BE2C (cell line): Measurements from ENCODE around the gene UBE2E2.

Experiments
- DNase-seq: peaks from one replicate; pipeline ENCODE4 v3.0.0-alpha.2; 2020
- H3K27me3 ChIP-seq: fragments of 250-450 bp; sonication (Bioruptor Pico); 2 replicates; pipeline ENCODE4 v1.5.1; 2020; ENCODE audit warnings: mild to moderate bottlenecking
- H3K36me3 ChIP-seq: fragments of 250-450 bp; sonication (Bioruptor Pico); 2 replicates; pipeline ENCODE4 v1.5.1; 2020; ENCODE audit warnings: mild to moderate bottlenecking
- H3K4me1 ChIP-seq: fragments of 250-450 bp; sonication (Bioruptor Pico); 2 replicates; pipeline ENCODE4 v1.5.1; 2020
- H3K4me3 ChIP-seq: 2 replicates; pipeline ENCODE4 v1.5.1; 2011; ENCODE audit warnings: low read depth, low read length
- H3K9me3 ChIP-seq: fragments of 250-450 bp; sonication (Bioruptor Pico); 2 replicates; pipeline ENCODE4 v1.5.1; 2020
- CTCF ChIP-seq: IDR thresholded peaks from 2 replicates; pipeline ENCODE4 v1.5.1; 2012; ENCODE audit warnings: mild to moderate bottlenecking, low read depth, low read length

The UBE2E2 gene

GRCh38 chr3:23399221-23399620 lies 196.1 kb downstream of the UBE2E2 start:
- no peak for TF ChIP-seq CTCF
- Histone ChIP-seq H3K4me1 (no peaks in the 10 kb centered on the region), H3K4me3 (no peak overlapping the region), H3K27me3 (no peaks in the 10 kb centered on the region), H3K36me3 (no peaks in the 10 kb centered on the region), H3K9me3 (no peaks in the 10 kb centered on the region)
- no peak for DNase-seq

DNA sequence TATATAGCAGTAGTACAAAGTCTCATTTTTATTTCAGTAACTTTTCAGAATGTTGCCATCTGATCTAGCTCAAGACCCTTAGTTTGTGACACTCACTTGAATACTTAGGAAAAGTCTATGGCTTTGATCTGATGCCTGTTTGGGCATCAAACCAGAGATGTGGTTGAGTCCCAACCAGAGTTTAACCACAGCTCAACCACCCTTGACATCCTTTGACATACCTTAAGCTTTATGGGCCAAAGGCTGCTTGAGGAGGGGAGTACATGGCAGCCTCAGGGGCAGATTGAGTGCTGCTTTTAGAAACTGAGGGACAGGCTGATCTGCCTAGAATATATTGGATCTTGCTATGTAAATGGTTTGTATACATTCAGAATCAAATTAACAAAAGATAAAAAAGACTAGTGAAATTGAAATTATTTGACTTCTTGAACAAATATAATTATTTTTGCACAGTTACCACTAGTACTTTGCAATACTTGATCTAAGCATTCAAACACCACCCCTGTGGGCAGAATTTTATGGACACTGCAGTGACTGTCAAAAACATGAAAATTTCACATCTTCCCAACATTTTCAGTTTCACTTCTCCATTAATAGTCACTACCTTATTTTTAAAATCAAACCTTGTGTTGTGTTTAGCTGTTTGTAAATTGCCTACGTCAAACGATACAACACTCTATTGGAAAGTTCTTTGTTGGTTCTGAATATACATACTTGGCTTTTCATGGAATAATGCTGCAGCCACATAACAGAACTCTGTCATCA lies 199.8 kb downstream of the UBE2E2 start:
- TF ChIP-seq CTCF = no peak
- no peaks in the 10 kb centered on the region for H3K9me3 ChIP-seq
- DNase-seq = no peak
- H3K27me3 ChIP-seq = no peaks in the 10 kb centered on the region
- no peak overlapping the region for H3K4me3 ChIP-seq
- H3K36me3 ChIP-seq = no peaks in the 10 kb centered on the region
- no peaks in the 10 kb centered on the region for H3K4me1 ChIP-seq

GRCh38 chr3:23404246-23404645 lies 201.1 kb downstream of the UBE2E2 start:
- Histone ChIP-seq H3K9me3 (no peaks in the 10 kb centered on the region), H3K4me3 (no peak overlapping the region), H3K36me3 (no peaks in the 10 kb centered on the region)

DNA sequence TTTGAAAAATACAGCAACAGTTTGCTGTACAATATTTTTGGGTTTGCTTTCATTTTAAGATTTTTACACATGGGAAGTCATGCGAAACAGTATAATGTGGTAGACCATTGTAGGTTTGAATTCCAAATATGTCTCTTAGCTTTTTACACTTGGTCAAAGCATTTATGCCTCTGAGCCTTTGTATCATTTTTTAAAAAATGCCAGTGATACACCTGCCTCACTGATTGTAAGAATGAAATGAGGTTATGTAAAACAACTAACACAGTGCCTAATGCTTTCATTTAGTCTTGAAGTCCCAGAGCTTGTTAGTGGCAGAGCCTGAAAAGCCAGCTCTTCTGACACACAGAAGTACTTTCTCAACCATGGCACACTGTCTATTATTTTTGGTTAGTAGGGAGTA lies 202.0 kb downstream of the UBE2E2 start:
- DNase-seq = no peak
- TF ChIP-seq CTCF = no peak
- H3K4me3 ChIP-seq = no peak overlapping the region

More at GRCh38 chr3:23404246-23404645, 201.1 kb downstream of the UBE2E2 start:
- DNase-seq = no peak
- TF ChIP-seq CTCF = no peak
- Histone ChIP-seq H3K4me1 (no peaks in the 10 kb centered on the region), H3K27me3 (no peaks in the 10 kb centered on the region)

GRCh38 chr3:23406601-23407000 lies 203.5 kb downstream of the UBE2E2 start:
- DNase-seq = no peak
- no peak for TF ChIP-seq CTCF
- Histone ChIP-seq H3K36me3 (no peaks in the 10 kb centered on the region), H3K9me3 (no peaks in the 10 kb centered on the region), H3K27me3 (no peaks in the 10 kb centered on the region), H3K4me1 (no peaks in the 10 kb centered on the region), H3K4me3 (no peak overlapping the region)

More for the DNA sequence above, 202.0 kb downstream of the UBE2E2 start:
- H3K27me3 ChIP-seq = no peaks in the 10 kb centered on the region
- H3K36me3 ChIP-seq = no peaks in the 10 kb centered on the region
- H3K9me3 ChIP-seq = no peaks in the 10 kb centered on the region
- no peaks in the 10 kb centered on the region for H3K4me1 ChIP-seq

GRCh38 chr3:23418026-23418425 lies 214.9 kb downstream of the UBE2E2 start:
- TF ChIP-seq CTCF = no peak
- H3K4me1 ChIP-seq = no peaks in the 10 kb centered on the region
- H3K4me3 ChIP-seq = no peak overlapping the region
- no peaks in the 10 kb centered on the region for H3K27me3 ChIP-seq
- DNase-seq = no peak
- no peaks in the 10 kb centered on the region for H3K9me3 ChIP-seq
- no peaks in the 10 kb centered on the region for H3K36me3 ChIP-seq
